ENCODE results near the gene SLC35G2.
"Not testable (repeated sequence)": the region's sequence is repeated elsewhere in the genome, so short reads cannot be mapped to it uniquely, and the experiment has no call there.

SLC35G2 gene

GRCh38 chr3:136818769-136819391 lies at the start of gene SLC35G2:
TSS of gene SLC35G2 (plus strand) at chr3:136819126. CDS start at chr3:136854461, 35,335 bp downstream.
- DNase-seq: peak; percentile 8

- no peak for DNase-seq
Observed at GRCh38 chr3:136772709-136773108, 46.2 kb upstream of the SLC35G2 start.

GRCh38 chr3:136778865-136779264 lies 40.1 kb upstream of the SLC35G2 start:
- no peak for DNase-seq

- no peak for DNase-seq
Observed at GRCh38 chr3:136780741-136781140, 38.2 kb upstream of the SLC35G2 start.

GRCh38 chr3:136783708-136784191 lies 35.2 kb upstream of the SLC35G2 start:
- no peak for DNase-seq

- DNase-seq: peak; percentile 9
Observed at GRCh38 chr3:136787349-136787748, 31.6 kb upstream of the SLC35G2 start.

GRCh38 chr3:136788154-136788553 lies 30.8 kb upstream of the SLC35G2 start:
- no peak for DNase-seq

- no peak for DNase-seq
Observed at GRCh38 chr3:136789976-136790375, 28.9 kb upstream of the SLC35G2 start.

- DNase-seq: no peak
Observed at GRCh38 chr3:136790786-136791185, 28.1 kb upstream of the SLC35G2 start.

GRCh38 chr3:136792556-136793330 lies 26.2 kb upstream of the SLC35G2 start:
- DNase-seq: no peak

- not testable (repeated sequence) for DNase-seq
Observed at GRCh38 chr3:136801146-136801545, 17.8 kb upstream of the SLC35G2 start.

- no peak for DNase-seq
Observed at GRCh38 chr3:136802481-136802996, 16.4 kb upstream of the SLC35G2 start.

GRCh38 chr3:136804141-136804540 lies 14.8 kb upstream of the SLC35G2 start:
- no peak for DNase-seq

- DNase-seq: no peak
Observed at GRCh38 chr3:136804813-136805212, 14.1 kb upstream of the SLC35G2 start.

GRCh38 chr3:136805795-136806194 lies 13.1 kb upstream of the SLC35G2 start:
- no peak for DNase-seq

GRCh38 chr3:136811701-136812100 lies 7.2 kb upstream of the SLC35G2 start:
- no peak for DNase-seq

- no peak for DNase-seq
Observed at GRCh38 chr3:136817448-136817847, 1.5 kb upstream of the SLC35G2 start.

- no peak for DNase-seq
Observed at GRCh38 chr3:136818191-136818768, 646 bp upstream of the SLC35G2 start.

GRCh38 chr3:136819392-136819730 lies 435 bp downstream of the SLC35G2 start:
- no peak for DNase-seq

GRCh38 chr3:136819731-136820679 lies 1.1 kb downstream of the SLC35G2 start:
- DNase-seq: peak; percentile 10

GRCh38 chr3:136831461-136831860 lies 12.5 kb downstream of the SLC35G2 start:
- DNase-seq: no peak

GRCh38 chr3:136835089-136835812 lies 16.3 kb downstream of the SLC35G2 start:
- no peak for DNase-seq

Data from activated CD4-positive, alpha-beta T cell treated with anti-CD3 and anti-CD28 coated beads for 1 hour (primary cell).